ENCODE data around the gene USP44.

GRCh38 chr12:95545731-95546490, 5.4 kb downstream of the USP44 start:
- TF ChIP-seq, protein P1, sequence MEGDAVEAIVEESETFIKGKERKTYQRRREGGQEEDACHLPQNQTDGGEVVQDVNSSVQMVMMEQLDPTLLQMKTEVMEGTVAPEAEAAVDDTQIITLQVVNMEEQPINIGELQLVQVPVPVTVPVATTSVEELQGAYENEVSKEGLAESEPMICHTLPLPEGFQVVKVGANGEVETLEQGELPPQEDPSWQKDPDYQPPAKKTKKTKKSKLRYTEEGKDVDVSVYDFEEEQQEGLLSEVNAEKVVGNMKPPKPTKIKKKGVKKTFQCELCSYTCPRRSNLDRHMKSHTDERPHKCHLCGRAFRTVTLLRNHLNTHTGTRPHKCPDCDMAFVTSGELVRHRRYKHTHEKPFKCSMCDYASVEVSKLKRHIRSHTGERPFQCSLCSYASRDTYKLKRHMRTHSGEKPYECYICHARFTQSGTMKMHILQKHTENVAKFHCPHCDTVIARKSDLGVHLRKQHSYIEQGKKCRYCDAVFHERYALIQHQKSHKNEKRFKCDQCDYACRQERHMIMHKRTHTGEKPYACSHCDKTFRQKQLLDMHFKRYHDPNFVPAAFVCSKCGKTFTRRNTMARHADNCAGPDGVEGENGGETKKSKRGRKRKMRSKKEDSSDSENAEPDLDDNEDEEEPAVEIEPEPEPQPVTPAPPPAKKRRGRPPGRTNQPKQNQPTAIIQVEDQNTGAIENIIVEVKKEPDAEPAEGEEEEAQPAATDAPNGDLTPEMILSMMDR (conservative IDR thresholded peaks at IDR 0.05; ENCODE audit: low read depth in 2 of 2) = no peak
- TF ChIP-seq EZH2 (IDR thresholded peaks at IDR 0.05; ENCODE audit: low read depth, unreplicated experiment) (no peak), POLR2AphosphoS5 (IDR thresholded peaks at IDR 0.05; ENCODE audit: low read depth) (peak; percentile 41; the same call in 1 of the 2 replicates), EZH2phosphoT487 (IDR thresholded peaks at IDR 0.05; ENCODE audit: unreplicated experiment) (no peak), ZNF331 (CRISPR knock-in tag; IDR thresholded peaks at IDR 0.05; ENCODE audit: low read depth) (no peak), ETS1 (IDR thresholded peaks at IDR 0.05) (no peak), CREB1 (CRISPR knock-in tag; IDR thresholded peaks at IDR 0.05; ENCODE audit: low read depth) (no peak), ZNF462 (CRISPR knock-in tag; IDR thresholded peaks at IDR 0.05) (no peak), NANOG (IDR thresholded peaks at IDR 0.05; ENCODE audit: borderline replicate concordance) (no peak), JUNB (IDR thresholded peaks at IDR 0.05; ENCODE audit: unreplicated experiment) (no peak), STAT1 (IDR thresholded peaks at IDR 0.05; ENCODE audit: unreplicated experiment) (no peak), ZNF114 (CRISPR knock-in tag; IDR thresholded peaks at IDR 0.05) (no peak)
- TF ChIP-seq, protein P2, sequence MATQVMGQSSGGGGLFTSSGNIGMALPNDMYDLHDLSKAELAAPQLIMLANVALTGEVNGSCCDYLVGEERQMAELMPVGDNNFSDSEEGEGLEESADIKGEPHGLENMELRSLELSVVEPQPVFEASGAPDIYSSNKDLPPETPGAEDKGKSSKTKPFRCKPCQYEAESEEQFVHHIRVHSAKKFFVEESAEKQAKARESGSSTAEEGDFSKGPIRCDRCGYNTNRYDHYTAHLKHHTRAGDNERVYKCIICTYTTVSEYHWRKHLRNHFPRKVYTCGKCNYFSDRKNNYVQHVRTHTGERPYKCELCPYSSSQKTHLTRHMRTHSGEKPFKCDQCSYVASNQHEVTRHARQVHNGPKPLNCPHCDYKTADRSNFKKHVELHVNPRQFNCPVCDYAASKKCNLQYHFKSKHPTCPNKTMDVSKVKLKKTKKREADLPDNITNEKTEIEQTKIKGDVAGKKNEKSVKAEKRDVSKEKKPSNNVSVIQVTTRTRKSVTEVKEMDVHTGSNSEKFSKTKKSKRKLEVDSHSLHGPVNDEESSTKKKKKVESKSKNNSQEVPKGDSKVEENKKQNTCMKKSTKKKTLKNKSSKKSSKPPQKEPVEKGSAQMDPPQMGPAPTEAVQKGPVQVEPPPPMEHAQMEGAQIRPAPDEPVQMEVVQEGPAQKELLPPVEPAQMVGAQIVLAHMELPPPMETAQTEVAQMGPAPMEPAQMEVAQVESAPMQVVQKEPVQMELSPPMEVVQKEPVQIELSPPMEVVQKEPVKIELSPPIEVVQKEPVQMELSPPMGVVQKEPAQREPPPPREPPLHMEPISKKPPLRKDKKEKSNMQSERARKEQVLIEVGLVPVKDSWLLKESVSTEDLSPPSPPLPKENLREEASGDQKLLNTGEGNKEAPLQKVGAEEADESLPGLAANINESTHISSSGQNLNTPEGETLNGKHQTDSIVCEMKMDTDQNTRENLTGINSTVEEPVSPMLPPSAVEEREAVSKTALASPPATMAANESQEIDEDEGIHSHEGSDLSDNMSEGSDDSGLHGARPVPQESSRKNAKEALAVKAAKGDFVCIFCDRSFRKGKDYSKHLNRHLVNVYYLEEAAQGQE (IDR thresholded peaks at IDR 0.05; ENCODE audit: unreplicated experiment) = no peak

All from GM23338 (cell line).